Panc1 (cell line): Measurements from ENCODE around the gene MIPEP. TPM values are rescaled to one million over a fixed set of nuclear protein-coding genes. Genes with fewer than 3 reads are reported as not detected.

Experiments
- ATAC-seq: fragments of 200-7000 bp; cut with Tn5 transposase; 2 replicates; pipeline ENCODE4 v1.9.1; 2020; ENCODE audit warnings: mild to moderate bottlenecking, moderate library complexity
- BruUV-seq: library from RNA; stranded (reverse); fragments of 400-500 nt; replicated peaks from 2 replicates; lab custom pipeline; 2021; lab: Mats Ljungman, UMichigan
- CTCF ChIA-PET: fragments of 300-600 bp; sonication (Branson Sonifier 250); formaldehyde crosslinking; loops from one replicate; lab custom pipeline; 2022; ENCODE audit warnings: antibody characterized with exemption; lab: Charles Lee
- POLR2A ChIA-PET: fragments of 300-600 bp; sonication (Branson Sonifier 250); formaldehyde crosslinking; loops from one replicate; lab custom pipeline; 2022; ENCODE audit warnings: antibody characterized with exemption; lab: Charles Lee
- DNase-seq: peaks from one replicate; pipeline ENCODE4 v3.0.0-alpha.2; 2010; ENCODE audit warnings: low read depth, low spot score
- H3K27ac ChIP-seq: 2 replicates; pipeline ENCODE4 v1.5.1; 2011; ENCODE audit warnings: mild to moderate bottlenecking, low read length, inconsistent platforms
- H3K27me3 ChIP-seq: fragments of 200-500 bp; sonication (Bioruptor generic); 2 replicates; pipeline ENCODE4 v1.6.0; 2014; ENCODE audit warnings: low read length, inconsistent platforms; ENCODE audit not compliant: control insufficient read depth, insufficient read depth
- H3K36me3 ChIP-seq: fragments of 200-500 bp; sonication (Bioruptor generic); 2 replicates; pipeline ENCODE4 v1.5.1; 2014; ENCODE audit warnings: inconsistent platforms, mild to moderate bottlenecking, low read length, moderate library complexity; ENCODE audit not compliant: control insufficient read depth, insufficient read depth
- H3K4me1 ChIP-seq: 2 replicates; pipeline ENCODE4 v1.5.1; 2011; ENCODE audit warnings: inconsistent platforms, mild to moderate bottlenecking, low read length, moderate library complexity; ENCODE audit not compliant: control insufficient read depth, insufficient read depth
- H3K4me3 ChIP-seq, 2 experiments: 2 replicates each; pipeline ENCODE4 v1.5.1; 2011 to 2012; ENCODE audit warnings: low read depth in 2 of 2, low read length in 2 of 2, mild to moderate bottlenecking in 2 of 2, inconsistent platforms in 1 of 2, moderate library complexity in 1 of 2
- H3K9me3 ChIP-seq: fragments of 200-500 bp; sonication (Bioruptor generic); 2 replicates; pipeline ENCODE4 v1.5.1; 2014; ENCODE audit warnings: low read depth, mild to moderate bottlenecking, inconsistent platforms, low read length, moderate library complexity; ENCODE audit not compliant: control insufficient read depth, insufficient read depth
- CTCF ChIP-seq: fragments of 450-650 bp; IDR thresholded peaks from 2 replicates; pipeline ENCODE4 v1.5.1; 2017; ENCODE audit warnings: mild to moderate bottlenecking
- POLR2AphosphoS5 ChIP-seq: IDR thresholded peaks from 2 replicates; pipeline ENCODE4 v1.6.1; 2012; ENCODE audit warnings: mild to moderate bottlenecking, low read depth, low read length, moderate library complexity
- REST ChIP-seq, 2 experiments: IDR thresholded peaks; 2 replicates each; pipeline ENCODE4 v1.6.1; 2011 to 2012; ENCODE audit warnings: low read depth in 2 of 2, control low read depth in 1 of 2, low read length in 1 of 2, mild to moderate bottlenecking in 1 of 2, moderate library complexity in 1 of 2; ENCODE audit not compliant: insufficient read depth in 1 of 2
- SIN3A ChIP-seq: IDR thresholded peaks from 2 replicates; pipeline ENCODE4 v1.6.1; 2012; ENCODE audit warnings: low read depth, mild to moderate bottlenecking, low read length, moderate library complexity, borderline replicate concordance; ENCODE audit not compliant: insufficient read depth
- TCF7L2 ChIP-seq: IDR thresholded peaks from 2 replicates; pipeline ENCODE4 v1.6.1; 2011; ENCODE audit warnings: mild to moderate bottlenecking, low read depth, low read length, inconsistent platforms
- in situ Hi-C: cut with HindIII; loops from 2 replicates; pipeline ENCODE4 v1.10.0; 2016; ENCODE audit warnings: low sequenced_read_pairs, low pct_unique_long_range_greater_than_20kb
- intact Hi-C: fragments of 100-400 bp; cut with micrococcal nuclease; formaldehyde crosslinking; loops from one replicate; pipeline ENCODE4 v1.10.0; 2022; ENCODE audit not compliant: unreplicated experiment
- total RNA-seq: library from RNA; stranded (reverse); gene quantifications from one replicate; pipeline ENCODE4 v1.2.1, GENCODE V29; 2021; ENCODE audit not compliant: unreplicated experiment

The MIPEP gene
- total RNA-seq, 1 experiment from 2014 or later = 13.8 TPM

- intact Hi-C loops (no loop called here), in situ Hi-C loops (no loop called here)
- no peak for ATAC-seq
- no TSS peak for BruUV-seq
- no peak for DNase-seq
- Histone ChIP-seq H3K27me3 (no peaks in the 10 kb centered on the region), H3K4me3 (no peak overlapping the region), H3K9me3 (no peaks in the 10 kb centered on the region), H3K27ac (no peak overlapping the region), H3K36me3 (no peaks in the 10 kb centered on the region), H3K4me1 (no peaks in the 10 kb centered on the region)
- POLR2A ChIA-PET = no interaction called here
- no peak for TF ChIP-seq REST (IDR thresholded peaks at IDR 0.05; ENCODE audit: insufficient read depth in 1 of 2, low read depth in 2 of 2, low read length in 1 of 2)
- no peak for TF ChIP-seq TCF7L2
- no peak for TF ChIP-seq CTCF
- TF ChIP-seq POLR2AphosphoS5 = no peak
- TF ChIP-seq SIN3A = no peak
- CTCF ChIA-PET = no interaction called here
Measured at GRCh38 chr13:23778879-23779278, 110.3 kb downstream of the MIPEP start.

GRCh38 chr13:23778002-23778652 lies 111.1 kb downstream of the MIPEP start:
- Histone ChIP-seq H3K4me1 (no peaks in the 10 kb centered on the region), H3K27ac (no peak overlapping the region), H3K9me3 (no peaks in the 10 kb centered on the region), H3K4me3 (no peak overlapping the region), H3K27me3 (no peaks in the 10 kb centered on the region), H3K36me3 (no peaks in the 10 kb centered on the region)
- ATAC-seq (no peak), DNase-seq (no peak)
- intact Hi-C loops = no loop called here
- no peak for TF ChIP-seq SIN3A
- 0 out of 2 replicates have a peak, but pooled peaks have one; percentile 13 for TF ChIP-seq CTCF
- POLR2A ChIA-PET = no interaction called here
- CTCF ChIA-PET = no interaction called here
- no TSS peak for BruUV-seq
- in situ Hi-C loops = no loop called here
